Fibroblast of villous mesenchyme (primary cell): ENCODE data around the gene GFRA1. TPM values are rescaled to one million over a fixed set of nuclear protein-coding genes. Genes with fewer than 3 reads are reported as not detected.

Source experiments
- DNase-seq: peaks from one replicate; pipeline ENCODE4 v3.0.0-alpha.2; 2010; ENCODE audit warnings: low read depth
- H3K4me3 ChIP-seq: 2 replicates; pipeline ENCODE4 v1.5.1; 2011; ENCODE audit warnings: low read depth, mild to moderate bottlenecking, low read length
- CTCF ChIP-seq: IDR thresholded peaks from 2 replicates; pipeline ENCODE4 v1.5.1; 2012; ENCODE audit warnings: low read depth, mild to moderate bottlenecking, low read length; ENCODE audit not compliant: insufficient read depth
- total RNA-seq: library from RNA; depleted of rRNA; stranded (reverse); fragments of >200 nt; gene quantifications from 2 replicates; pipeline ENCODE4 v1.2.3, GENCODE V29; 2012

GFRA1 gene
- total RNA-seq, 1 donor = 59.6 TPM

GRCh38 chr10:116306847-116307246 lies 33.8 kb upstream of the GFRA1 start:
- DNase-seq = no peak
- H3K4me3 ChIP-seq = no peak overlapping the region
- no peak for TF ChIP-seq CTCF

GRCh38 chr10:116304923-116305322 lies 31.9 kb upstream of the GFRA1 start:
- H3K4me3 ChIP-seq = no peak overlapping the region
- no peak for DNase-seq
- no peak for TF ChIP-seq CTCF

DNA sequence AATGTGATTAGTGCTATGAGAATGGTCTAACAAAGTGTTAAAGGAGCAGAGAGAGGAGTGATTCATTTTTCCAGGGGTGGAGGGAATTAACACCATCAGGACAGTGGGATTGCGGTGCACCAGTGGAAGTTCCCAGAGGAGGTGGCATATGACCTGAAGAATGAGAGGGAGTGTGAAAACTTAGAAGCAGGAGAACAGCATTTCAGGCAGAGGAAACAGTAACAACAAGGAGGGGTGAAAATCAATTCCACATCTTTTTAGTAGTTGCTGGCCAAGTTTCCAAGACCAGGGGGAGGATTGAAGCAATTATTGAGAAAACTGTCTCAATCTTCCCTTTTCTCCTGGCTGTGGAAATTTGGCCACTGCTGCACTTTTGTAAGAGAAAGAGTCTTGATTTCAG lies 27.5 kb upstream of the GFRA1 start:
- no peak overlapping the region for H3K4me3 ChIP-seq
- TF ChIP-seq CTCF = no peak
- no peak for DNase-seq

GRCh38 chr10:116298586-116298985 lies 25.6 kb upstream of the GFRA1 start:
- TF ChIP-seq CTCF = no peak
- no peak for DNase-seq
- no peak overlapping the region for H3K4me3 ChIP-seq

DNA sequence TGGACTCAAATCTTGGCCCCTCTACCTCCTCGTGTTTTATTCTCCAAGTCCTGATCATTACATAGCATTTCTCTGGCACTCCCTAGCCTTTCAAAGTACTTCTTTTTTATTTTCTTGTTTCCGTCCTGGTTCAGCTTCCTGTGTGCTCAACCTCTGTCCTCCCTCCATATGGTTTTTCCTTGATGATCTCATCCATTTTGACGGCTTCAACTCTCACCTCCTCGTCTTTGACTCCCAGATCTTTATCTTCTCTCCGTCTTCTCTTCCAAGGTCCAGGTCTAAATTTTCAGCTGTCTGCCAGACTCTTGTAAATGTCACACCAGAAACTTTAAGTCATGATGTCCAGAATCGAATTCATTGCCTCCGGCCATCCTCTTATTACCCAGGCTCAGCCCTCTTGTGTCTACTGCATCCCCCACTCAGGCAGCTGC lies 23.3 kb upstream of the GFRA1 start:
- no peak for DNase-seq
- H3K4me3 ChIP-seq = no peak overlapping the region
- no peak for TF ChIP-seq CTCF

- no peak for DNase-seq
- no peak overlapping the region for H3K4me3 ChIP-seq
- TF ChIP-seq CTCF = no peak
These were observed 19.5 kb upstream of the GFRA1 start for GRCh38 chr10:116292493-116292892.

GRCh38 chr10:116289652-116290051 lies 16.6 kb upstream of the GFRA1 start:
- no peak overlapping the region for H3K4me3 ChIP-seq
- no peak for TF ChIP-seq CTCF
- DNase-seq = no peak
